ENCODE data around the gene EXOC4. TPM values are rescaled to one million over a fixed set of nuclear protein-coding genes. Genes with fewer than 3 reads are reported as not detected.

EXOC4 gene
- total RNA-seq, 4 donors from 2014 or later, result 60.0 to 187 (median 80.1) TPM

DNA sequence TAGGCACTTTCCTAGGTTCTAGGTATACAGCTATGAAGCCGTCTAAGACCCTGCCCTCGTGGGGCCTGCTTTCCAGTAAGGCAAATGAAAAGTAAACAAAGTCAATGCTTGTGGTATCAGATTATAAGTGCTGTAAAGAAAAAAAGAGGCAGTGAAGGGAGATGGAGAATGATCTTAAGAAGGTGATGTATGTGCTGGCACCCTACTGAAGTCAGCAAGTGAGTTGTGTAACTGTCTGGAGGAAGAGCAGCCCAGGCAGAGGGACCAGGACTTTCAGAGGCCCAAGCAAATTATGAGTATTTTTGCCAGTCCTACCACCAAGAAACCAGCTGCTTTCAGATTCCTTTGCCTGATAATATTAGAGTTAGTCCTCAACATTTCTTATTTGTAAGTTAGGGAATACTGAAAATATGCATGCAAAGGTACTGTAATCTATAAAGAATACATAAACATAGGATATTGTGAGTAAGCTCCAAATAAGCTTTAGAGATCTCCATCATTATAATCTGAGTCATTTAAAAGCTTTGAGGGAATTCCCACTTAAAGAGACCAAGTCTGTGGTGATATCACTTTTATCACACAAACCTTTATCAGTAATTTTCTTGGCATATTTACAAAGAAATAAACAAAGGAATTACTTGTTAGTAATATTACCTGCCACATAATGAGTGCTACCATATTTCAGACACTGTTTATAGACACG, 545.1 kb downstream of the EXOC4 start:
- DNase-seq (ENCODE audit: low spot score in 2 of 2), result no peak
- 77% methylated on average over 3 of the region's 3 CpGs for WGBS
- Histone ChIP-seq H3K27me3 (no peaks in the 10 kb centered on the region), H3K4me1 (no peaks in the 10 kb centered on the region), H3K27ac (no peak overlapping the region), H3K4me3 (no peak overlapping the region), H3K9me3 (no peaks in the 10 kb centered on the region), H3K36me3 (no peaks in the 10 kb centered on the region)
- TF ChIP-seq POLR2A (IDR thresholded peaks at IDR 0.05) (no peak), POLR2AphosphoS5 (IDR thresholded peaks at IDR 0.05) (no peak), EP300 (IDR thresholded peaks at IDR 0.05) (no peak)
- TF ChIP-seq, protein P1, sequence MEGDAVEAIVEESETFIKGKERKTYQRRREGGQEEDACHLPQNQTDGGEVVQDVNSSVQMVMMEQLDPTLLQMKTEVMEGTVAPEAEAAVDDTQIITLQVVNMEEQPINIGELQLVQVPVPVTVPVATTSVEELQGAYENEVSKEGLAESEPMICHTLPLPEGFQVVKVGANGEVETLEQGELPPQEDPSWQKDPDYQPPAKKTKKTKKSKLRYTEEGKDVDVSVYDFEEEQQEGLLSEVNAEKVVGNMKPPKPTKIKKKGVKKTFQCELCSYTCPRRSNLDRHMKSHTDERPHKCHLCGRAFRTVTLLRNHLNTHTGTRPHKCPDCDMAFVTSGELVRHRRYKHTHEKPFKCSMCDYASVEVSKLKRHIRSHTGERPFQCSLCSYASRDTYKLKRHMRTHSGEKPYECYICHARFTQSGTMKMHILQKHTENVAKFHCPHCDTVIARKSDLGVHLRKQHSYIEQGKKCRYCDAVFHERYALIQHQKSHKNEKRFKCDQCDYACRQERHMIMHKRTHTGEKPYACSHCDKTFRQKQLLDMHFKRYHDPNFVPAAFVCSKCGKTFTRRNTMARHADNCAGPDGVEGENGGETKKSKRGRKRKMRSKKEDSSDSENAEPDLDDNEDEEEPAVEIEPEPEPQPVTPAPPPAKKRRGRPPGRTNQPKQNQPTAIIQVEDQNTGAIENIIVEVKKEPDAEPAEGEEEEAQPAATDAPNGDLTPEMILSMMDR (IDR thresholded peaks at IDR 0.05), result no peak

- Histone ChIP-seq H3K4me1 (no peaks in the 10 kb centered on the region), H3K36me3 (no peaks in the 10 kb centered on the region), H3K27ac (no peak overlapping the region), H3K4me3 (no peak overlapping the region), H3K9me3 (no peaks in the 10 kb centered on the region), H3K27me3 (no peaks in the 10 kb centered on the region)
- DNase-seq (ENCODE audit: low spot score in 2 of 2), result no peak
- TF ChIP-seq POLR2A (IDR thresholded peaks at IDR 0.05) (no peak), EP300 (IDR thresholded peaks at IDR 0.05) (no peak), POLR2AphosphoS5 (IDR thresholded peaks at IDR 0.05) (no peak)
- TF ChIP-seq, protein P1 (IDR thresholded peaks at IDR 0.05), result no peak
- 81% methylated on average over 6 of the region's 6 CpGs for WGBS
Measured at GRCh38 chr7:133801341-133801740, 548.5 kb downstream of the EXOC4 start.

GRCh38 chr7:133804127-133804526, 551.2 kb downstream of the EXOC4 start:
- DNase-seq (ENCODE audit: low spot score in 2 of 2), result no peak
- WGBS, result 95% methylated on average over 1 of the region's 1 CpG
- Histone ChIP-seq H3K36me3 (no peaks in the 10 kb centered on the region), H3K9me3 (no peaks in the 10 kb centered on the region), H3K4me1 (no peaks in the 10 kb centered on the region), H3K4me3 (no peak overlapping the region), H3K27me3 (no peaks in the 10 kb centered on the region), H3K27ac (no peak overlapping the region)
- TF ChIP-seq POLR2AphosphoS5 (IDR thresholded peaks at IDR 0.05) (no peak), POLR2A (IDR thresholded peaks at IDR 0.05) (no peak), EP300 (IDR thresholded peaks at IDR 0.05) (no peak)
- TF ChIP-seq, protein P1 (IDR thresholded peaks at IDR 0.05), result no peak

DNA sequence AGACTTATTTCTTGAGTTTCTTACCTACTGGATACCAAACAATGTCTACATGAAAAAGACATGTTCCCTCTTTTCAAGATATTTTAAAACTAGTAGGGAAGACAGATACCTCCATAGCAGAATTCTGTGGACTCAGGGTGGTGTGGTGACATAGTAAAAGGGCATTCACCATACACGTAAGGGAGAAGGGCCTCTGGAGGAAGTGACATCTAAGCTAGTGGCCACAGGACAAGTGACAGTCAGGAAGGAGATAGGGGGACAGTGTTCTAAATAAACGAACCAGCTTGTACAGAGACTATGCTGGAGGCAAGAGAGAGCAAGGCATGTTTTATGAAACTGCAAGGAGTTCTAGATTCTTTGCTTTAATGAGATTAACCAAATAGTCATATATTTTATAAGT, 552.5 kb downstream of the EXOC4 start:
- Histone ChIP-seq H3K9me3 (no peaks in the 10 kb centered on the region), H3K27ac (no peak overlapping the region), H3K4me1 (no peaks in the 10 kb centered on the region), H3K4me3 (no peak overlapping the region), H3K27me3 (no peaks in the 10 kb centered on the region), H3K36me3 (no peaks in the 10 kb centered on the region)
- TF ChIP-seq, protein P1 (IDR thresholded peaks at IDR 0.05), result no peak
- TF ChIP-seq EP300 (IDR thresholded peaks at IDR 0.05), result no peak
- TF ChIP-seq POLR2A (IDR thresholded peaks at IDR 0.05), result no peak
- no peak for TF ChIP-seq POLR2AphosphoS5 (IDR thresholded peaks at IDR 0.05)
- DNase-seq (ENCODE audit: low spot score in 2 of 2), result no peak
- 81% methylated on average over 2 of the region's 2 CpGs for WGBS

- Histone ChIP-seq H3K27me3 (no peaks in the 10 kb centered on the region), H3K9me3 (no peaks in the 10 kb centered on the region), H3K36me3 (no peaks in the 10 kb centered on the region), H3K4me1 (no peaks in the 10 kb centered on the region), H3K27ac (no peak overlapping the region), H3K4me3 (no peak overlapping the region)
- DNase-seq (ENCODE audit: low spot score in 2 of 2), result no peak
- TF ChIP-seq, protein P1 (IDR thresholded peaks at IDR 0.05), result no peak
- TF ChIP-seq POLR2A (IDR thresholded peaks at IDR 0.05) (no peak), POLR2AphosphoS5 (IDR thresholded peaks at IDR 0.05) (no peak), EP300 (IDR thresholded peaks at IDR 0.05) (no peak)
- WGBS, result 79% methylated on average over 7 of the region's 7 CpGs
Measured at GRCh38 chr7:133807624-133808492, 555.0 kb downstream of the EXOC4 start.
